Stimulated activated CD4-positive, alpha-beta T cell treated with anti-CD3 and anti-CD28 coated beads, TNF-alpha, amount 100 ng/mL, for 24 hours (primary cell): ENCODE measurements around the gene NRG2.

Experiments used
- DNase-seq, 3 experiments: peaks; one replicate each; pipeline ENCODE4 v3.0.0-alpha.2; 2020; ENCODE audit warnings: low read depth in 3 of 3

The NRG2 gene

DNA sequence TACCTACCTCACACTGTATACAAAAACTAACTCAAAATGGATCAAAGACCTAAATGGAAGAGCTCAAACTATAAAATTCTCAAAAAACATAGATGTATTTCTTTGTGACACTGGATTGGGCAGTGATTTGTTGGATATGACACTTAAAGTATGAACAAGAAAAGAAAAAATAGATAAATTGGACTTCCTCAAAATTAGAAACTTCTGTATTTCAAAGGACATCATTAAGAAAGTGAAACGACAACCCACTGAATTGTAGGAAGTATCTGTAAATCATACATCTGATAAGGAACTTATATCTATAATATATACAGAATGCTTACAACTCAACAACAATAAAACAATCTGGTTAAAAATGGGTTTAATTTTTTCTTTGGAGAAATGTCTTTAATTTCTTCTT is 96.7 kb downstream of the NRG2 start:
- no peak for DNase-seq

DNA sequence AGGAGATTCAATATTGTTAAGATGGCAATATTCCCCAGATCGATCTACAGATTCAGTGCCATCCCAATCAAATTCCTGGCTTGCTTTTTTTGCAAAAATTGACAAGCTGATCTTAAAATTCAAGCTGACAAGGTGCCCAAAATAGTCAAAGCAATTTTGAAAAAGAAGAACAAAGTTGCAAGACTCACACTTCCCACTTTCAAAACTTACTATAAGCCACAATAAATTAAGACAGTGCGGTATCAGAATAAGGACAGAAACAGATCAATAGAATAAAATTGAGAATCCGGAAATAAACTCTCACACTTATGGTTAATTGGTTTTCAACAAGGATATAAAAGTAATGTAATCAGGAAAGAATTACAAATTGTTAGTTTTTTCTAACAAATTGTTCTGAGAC is 97.1 kb downstream of the NRG2 start:
- no peak for DNase-seq

GRCh38 chr5:139942243-139942642 is 100.9 kb downstream of the NRG2 start:
- no peak for DNase-seq

GRCh38 chr5:139930406-139930805 is 112.7 kb downstream of the NRG2 start:
- DNase-seq = no peak

GRCh38 chr5:139926797-139927503 is 116.1 kb downstream of the NRG2 start:
- no peak for DNase-seq

DNA sequence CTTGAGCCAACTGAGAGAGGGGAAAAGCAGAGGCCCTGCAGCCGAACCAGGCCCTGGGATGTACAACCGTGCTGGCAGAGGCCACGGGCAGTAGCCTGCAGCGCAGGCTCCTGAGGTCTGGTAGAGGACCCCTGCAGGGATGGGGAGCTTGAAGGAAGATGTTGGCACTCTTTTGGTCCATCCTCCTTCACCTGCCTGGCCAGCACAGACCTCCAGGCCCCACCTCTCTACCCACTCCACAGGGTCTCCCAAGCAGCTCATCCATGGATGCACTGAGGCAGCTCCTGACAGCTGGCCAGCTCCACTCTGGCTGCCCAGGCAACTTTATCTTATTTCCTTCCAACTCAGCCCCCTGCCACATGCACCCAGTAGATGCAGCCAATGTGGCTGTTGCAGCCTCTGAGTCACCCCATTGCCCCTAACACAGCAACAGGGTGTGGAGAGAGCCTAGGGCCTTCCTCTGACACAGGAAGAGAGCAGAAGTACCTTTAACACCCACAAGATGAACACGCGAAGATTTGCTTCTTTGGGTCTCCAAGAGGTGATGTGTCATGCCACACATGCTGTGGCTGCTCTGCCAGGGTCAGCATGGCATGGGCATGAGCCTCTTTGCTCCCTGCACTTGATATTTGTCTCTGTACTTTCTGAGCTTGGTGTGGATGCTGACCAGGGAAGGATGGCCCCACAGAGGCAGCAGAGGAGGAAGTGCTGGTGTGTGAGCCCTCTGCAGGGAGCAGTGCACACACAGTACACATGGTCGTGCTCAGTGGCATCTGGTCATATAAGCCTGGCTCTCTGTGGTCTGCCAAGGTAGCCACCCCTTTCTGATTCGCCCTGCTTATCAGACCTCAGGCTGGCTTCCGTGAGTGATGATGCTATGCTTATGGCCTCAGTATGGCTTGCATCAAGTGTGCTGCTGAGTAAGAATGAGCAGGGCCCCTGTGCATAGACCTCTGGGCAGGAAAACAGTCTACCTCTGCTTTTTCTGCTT is 117.2 kb downstream of the NRG2 start:
- no peak for DNase-seq

DNA sequence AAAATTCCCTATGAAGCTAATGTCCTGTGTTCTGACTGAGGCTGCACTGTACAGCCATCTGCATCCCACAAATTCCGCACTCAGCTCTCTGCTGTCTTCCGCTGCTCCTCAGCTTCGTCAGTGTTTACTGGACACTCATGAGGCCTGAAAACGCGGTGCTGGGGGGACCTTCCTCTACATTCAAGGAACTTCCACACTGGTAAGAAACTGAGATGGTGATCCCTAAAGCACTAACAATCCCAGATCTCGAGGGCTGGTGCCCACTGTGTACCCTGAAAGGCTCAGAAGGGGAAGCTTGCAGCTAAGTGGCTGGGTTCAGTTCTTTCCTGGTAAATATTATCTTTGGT is 117.9 kb downstream of the NRG2 start:
- DNase-seq = no peak

DNA sequence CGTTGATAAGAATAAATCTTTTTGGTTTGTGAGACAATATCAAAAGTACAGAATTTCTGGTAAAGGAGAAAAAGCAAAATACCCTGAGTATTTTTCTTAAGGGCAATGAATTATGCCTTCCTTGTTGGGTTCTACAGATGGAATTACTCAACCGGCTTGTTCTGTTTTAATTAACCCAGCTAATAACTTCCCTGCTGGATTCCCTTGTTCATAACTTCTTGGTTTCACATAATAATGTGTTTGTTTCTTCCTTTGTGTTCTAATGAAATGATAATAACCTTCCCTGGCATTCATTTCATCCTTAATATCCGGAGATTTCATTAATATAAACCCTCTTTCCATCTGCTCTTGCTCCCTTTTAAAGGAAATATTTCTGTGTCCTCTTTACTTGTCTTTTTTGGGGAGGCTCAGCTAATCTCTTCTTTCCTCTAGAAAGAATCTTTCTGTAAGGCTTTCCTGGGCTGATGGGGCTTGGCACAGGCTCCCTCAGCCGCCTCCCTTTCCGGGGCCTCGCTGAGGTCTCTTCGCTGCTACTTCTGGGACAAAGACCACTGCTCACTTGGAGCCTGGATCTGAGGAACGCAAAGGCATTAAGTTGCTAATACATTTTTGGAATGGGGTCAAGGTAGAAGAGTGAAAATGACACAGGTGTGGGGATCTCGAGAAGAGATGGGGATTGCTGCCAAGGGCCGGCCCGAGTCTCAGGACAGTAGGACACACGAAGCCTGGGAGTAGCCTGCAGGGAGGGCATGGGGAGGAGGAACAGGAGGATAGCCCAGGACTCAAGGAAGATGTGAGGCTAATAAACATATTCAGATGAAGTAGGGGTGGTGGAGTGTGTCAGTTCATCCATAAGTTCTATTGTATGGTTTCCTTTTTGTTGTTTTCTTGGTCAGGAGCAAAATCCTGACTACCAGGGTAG is 118.5 kb downstream of the NRG2 start:
- no peak for DNase-seq

GRCh38 chr5:139919308-139919707 is 123.8 kb downstream of the NRG2 start:
- DNase-seq = no peak

DNA sequence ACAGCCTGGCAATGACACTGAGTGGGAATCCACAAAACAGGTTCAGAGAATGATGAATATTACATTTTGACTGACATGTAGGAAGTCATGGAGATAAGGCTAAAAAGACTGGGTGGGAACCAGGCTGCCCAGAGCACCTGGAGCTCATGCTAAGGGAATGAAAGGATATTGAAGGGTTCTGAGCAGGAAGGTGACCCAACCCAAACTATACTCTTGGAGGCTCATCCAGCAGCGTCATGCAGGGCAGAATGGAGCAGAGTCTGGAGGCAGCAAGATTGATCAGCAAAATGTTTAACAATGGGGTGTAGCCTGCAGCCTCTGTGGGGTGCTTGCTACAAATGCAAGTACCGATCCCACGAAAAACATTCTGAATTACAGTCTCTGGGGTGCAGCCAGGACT is 127.3 kb downstream of the NRG2 start:
- no peak for DNase-seq

DNA sequence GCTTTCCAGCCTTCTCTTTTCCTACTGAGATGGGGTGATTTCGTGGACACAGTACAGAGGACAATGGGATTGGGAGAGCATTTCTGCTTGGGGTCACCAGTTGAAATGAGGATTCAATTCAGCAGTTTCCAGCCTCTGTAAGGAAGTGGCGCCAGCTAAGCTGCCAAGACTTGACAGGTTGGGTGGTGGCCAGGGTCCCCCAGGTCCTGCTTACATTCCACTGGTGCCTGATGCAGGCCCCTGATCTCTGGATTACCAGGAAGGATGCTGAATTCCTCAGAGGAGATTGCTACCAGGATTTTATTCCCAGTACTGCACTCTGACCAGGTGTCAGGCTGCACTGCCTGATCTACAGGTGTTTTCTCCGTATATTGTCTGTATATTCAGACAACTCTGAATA is 127.8 kb downstream of the NRG2 start:
- no peak for DNase-seq

GRCh38 chr5:139914218-139914807 is 128.8 kb downstream of the NRG2 start:
- no peak for DNase-seq

GRCh38 chr5:139912804-139913203 is 130.3 kb downstream of the NRG2 start:
- DNase-seq = no peak

- no peak for DNase-seq
These were observed 130.9 kb downstream of the NRG2 start for GRCh38 chr5:139912158-139912557.

DNA sequence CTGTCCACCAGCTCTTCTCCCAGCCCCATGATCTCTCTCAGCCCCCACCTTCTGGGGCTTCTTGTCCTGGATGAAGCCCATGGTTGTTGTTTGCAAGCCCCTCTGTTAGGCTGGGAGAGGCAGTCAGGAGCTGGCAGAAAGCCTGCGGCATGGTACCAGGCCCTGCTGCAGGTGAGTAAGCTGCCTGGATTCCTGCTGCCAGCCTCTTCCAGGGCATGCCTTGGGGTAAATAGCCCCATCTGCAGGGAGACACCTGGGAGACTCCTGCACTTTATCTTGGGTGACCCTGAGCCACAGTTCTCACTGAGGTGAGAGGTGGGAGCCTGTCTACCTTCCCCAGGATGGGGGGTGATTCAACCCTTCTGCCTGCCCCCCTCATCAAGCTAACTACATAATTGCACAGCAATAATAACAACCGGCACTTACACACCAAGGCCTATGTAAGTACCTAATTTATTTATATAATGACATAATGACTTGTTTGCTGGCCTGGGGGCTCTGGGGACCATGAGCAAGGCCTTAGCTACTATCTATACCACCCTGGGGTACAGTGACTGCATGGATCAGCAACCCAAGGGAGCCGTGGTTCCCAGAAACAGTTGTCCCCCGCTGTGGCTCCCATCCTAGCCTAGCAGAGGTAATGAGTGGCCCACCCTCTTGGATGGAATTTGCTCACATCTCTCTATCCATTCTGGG is 131.5 kb downstream of the NRG2 start:
- DNase-seq = no peak

DNA sequence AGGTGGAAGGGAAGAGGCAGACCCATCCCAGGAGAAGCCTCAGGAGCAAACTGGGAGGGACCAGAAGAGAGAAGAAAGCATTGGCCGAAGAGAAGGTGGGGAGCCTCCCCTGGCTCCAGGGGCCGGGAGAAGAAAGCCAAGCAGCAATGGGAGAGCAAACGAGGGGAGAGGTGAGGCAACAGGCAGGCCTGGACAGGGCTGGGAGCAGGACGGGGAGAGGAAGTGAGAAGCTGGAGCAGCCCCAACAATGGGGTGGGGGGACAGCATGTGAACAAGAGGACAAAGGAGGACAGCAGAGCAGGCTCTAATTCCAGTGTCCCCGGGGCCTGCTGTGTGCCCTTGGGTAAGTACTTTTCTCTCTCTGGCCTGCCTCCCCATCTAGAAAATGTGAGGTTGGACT is 132.2 kb downstream of the NRG2 start:
- no peak for DNase-seq

DNA sequence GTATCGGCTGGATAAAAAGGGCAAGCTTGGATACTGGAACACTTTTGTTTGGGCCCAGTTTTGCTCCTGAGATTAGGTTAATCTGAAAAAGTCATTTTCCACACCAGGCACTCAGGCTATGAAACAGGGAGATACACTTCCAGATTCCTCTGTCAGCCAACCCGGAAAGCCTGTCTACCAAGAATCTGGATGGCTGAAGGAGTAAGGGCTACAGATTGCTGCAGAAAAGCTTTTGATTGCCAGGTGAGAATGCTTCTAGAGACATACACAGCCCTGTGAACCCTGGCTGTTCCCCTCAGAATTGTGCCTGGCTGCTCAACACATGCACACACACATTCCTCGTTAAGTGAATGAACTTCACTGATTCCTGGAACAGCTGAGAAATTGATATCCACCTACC is 133.1 kb downstream of the NRG2 start:
- no peak for DNase-seq

DNA sequence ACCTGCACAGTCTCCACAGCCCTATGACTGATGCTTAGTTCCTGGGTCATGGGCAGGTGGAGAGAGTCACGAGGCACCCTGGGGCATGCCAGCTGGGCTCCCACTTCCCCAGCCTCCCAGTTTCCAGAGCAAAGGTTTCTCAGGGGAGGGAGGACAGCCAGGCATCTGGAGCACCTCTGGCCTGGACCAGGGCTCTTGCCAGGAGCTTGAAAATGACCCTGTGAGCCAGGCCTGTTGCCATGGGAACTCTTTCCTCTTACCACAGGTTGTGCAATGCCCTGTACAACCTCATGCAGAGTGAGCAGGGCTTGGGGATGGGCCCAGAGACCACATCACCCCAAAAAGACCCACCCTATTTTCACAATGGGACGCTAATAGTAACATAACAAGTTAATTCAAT is 134.3 kb downstream of the NRG2 start:
- DNase-seq = no peak

GRCh38 chr5:139906661-139907060 is 136.4 kb downstream of the NRG2 start:
- no peak for DNase-seq

GRCh38 chr5:139904816-139905661 is 138.1 kb downstream of the NRG2 start:
- DNase-seq = no peak
